Tibial artery (tissue), 4 donors: ENCODE measurements around the gene TLE1.

ENCODE experiments used
- DNase-seq, 2 donors: peaks; one replicate each; pipeline ENCODE4 v3.0.0-alpha.2; 2019
- H3K27ac ChIP-seq, 2 donors: fragments of 200-600 bp; sonication (generic) in 1 of 2; 1 replicate in 1 of 2; 2 replicates in 1 of 2; pipeline ENCODE4 v1.5.1; 2018 to 2019; ENCODE audit warnings: mild to moderate bottlenecking in 1 of 2
- H3K27me3 ChIP-seq, 2 donors: fragments of 200-600 bp; sonication (generic) in 1 of 2; one replicate each; pipeline versions ENCODE4 v1.5.1 to v1.6.0; 2016 to 2019
- H3K36me3 ChIP-seq, 3 donors: fragments of 200-600 bp; sonication (generic) in 2 of 3; one replicate each; pipeline ENCODE4 v1.5.1; 2016 to 2019; ENCODE audit warnings: mild to moderate bottlenecking in 2 of 3
- H3K4me1 ChIP-seq, 4 donors: fragments of 200-600 bp; sonication (generic) in 2 of 4; 1 replicate in 3 of 4; 2 replicates in 1 of 4; pipeline ENCODE4 v1.5.1; 2016 to 2019
- H3K4me3 ChIP-seq, 2 donors: fragments of 200-600 bp; sonication (generic) in 1 of 2; 1 replicate in 1 of 2; 2 replicates in 1 of 2; pipeline ENCODE4 v1.5.1; 2018 to 2019; ENCODE audit warnings: mild to moderate bottlenecking in 2 of 2
- H3K9me3 ChIP-seq, 3 donors: fragments of 200-600 bp; sonication (generic) in 1 of 3; one replicate each; pipeline ENCODE4 v1.5.1; 2016 to 2019
- CTCF ChIP-seq, 2 experiments: fragments of 200-600 bp in 1 of 2; fragments of 450-650 bp in 1 of 2; IDR thresholded peaks; one replicate each; pipeline ENCODE4 v1.5.1; 2017 to 2019; ENCODE audit warnings: antibody characterized with exemption in 2 of 2, mild to moderate bottlenecking in 1 of 2, moderate library complexity in 1 of 2
- intact Hi-C: fragments of 100-400 bp; cut with DNase I; formaldehyde crosslinking; loops from one replicate; pipeline ENCODE4 v1.15.0; 2023; ENCODE audit warnings: low total_unique reads

The TLE1 gene

GRCh38 chr9:81549500-81550206 lies 139.7 kb downstream of the TLE1 start:
- no peaks in the 10 kb centered on the region for H3K4me1 ChIP-seq
- no peak overlapping the region for H3K27ac ChIP-seq
- TF ChIP-seq CTCF (IDR thresholded peaks at IDR 0.05), result no peak
- intact Hi-C loops, result no loop called here
- no peak for DNase-seq
- no peaks in the 10 kb centered on the region for H3K9me3 ChIP-seq
- H3K36me3 ChIP-seq, result no peaks in the 10 kb centered on the region
- no peak overlapping the region for H3K4me3 ChIP-seq
- no peaks in the 10 kb centered on the region for H3K27me3 ChIP-seq

DNA sequence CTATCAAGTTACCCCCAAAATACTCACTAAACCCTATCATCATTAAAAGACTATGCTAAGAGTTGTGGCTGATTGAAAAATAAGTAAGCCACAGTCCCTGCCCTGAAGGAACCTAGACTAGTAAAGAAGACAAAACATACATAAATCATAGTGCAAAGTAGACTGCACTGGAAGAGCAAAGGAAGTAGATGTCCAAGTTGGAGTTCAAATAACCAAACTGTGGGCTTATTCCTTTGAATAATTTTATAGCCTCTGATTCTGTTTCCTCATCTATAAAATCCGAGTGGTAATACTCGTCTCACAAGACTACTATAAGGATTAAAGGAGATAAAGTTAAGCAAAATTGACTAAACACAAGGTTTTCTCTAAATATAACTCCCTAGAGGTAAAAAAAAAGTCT lies 140.4 kb downstream of the TLE1 start:
- no peaks in the 10 kb centered on the region for H3K27me3 ChIP-seq
- intact Hi-C loops, result no loop called here
- no peak for TF ChIP-seq CTCF (IDR thresholded peaks at IDR 0.05)
- H3K36me3 ChIP-seq, result no peaks in the 10 kb centered on the region
- DNase-seq, result no peak
- H3K4me1 ChIP-seq, result no peaks in the 10 kb centered on the region
- H3K27ac ChIP-seq, result no peak overlapping the region
- H3K9me3 ChIP-seq, result no peaks in the 10 kb centered on the region
- H3K4me3 ChIP-seq, result no peak overlapping the region

- Histone ChIP-seq H3K36me3 (no peaks in the 10 kb centered on the region), H3K27ac (no peak overlapping the region), H3K27me3 (no peaks in the 10 kb centered on the region), H3K9me3 (no peaks in the 10 kb centered on the region), H3K4me3 (no peak overlapping the region), H3K4me1 (peaks cover 0 to 17% (median 2%) of the 10 kb centered on the region in 4 donors)
- DNase-seq, result no peak
- TF ChIP-seq CTCF (IDR thresholded peaks at IDR 0.05), result no peak
- intact Hi-C loops, result no loop called here
Measured at GRCh38 chr9:81546489-81546888, 142.9 kb downstream of the TLE1 start.

DNA sequence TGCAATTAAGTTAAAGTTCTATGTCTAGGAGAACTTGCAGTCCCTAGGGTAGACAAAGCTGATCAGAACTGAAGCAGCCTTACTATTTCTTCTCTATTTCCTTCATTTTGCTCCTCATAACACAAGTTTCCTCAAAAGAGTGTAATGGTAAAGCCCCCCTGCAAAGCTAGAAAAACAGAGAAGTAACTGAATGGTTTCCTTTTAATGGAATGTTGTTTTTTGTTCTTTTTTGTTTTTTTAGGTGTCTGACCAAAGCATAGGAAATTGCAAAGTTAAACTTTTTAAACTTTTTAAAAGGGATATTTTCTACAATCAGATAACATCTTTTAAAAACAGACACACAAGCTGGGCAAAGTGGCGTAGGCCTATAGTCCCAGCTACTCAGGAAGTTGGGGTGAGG lies 145.7 kb downstream of the TLE1 start:
- TF ChIP-seq CTCF (IDR thresholded peaks at IDR 0.05), result no peak
- H3K27ac ChIP-seq, result no peak overlapping the region
- no peaks in the 10 kb centered on the region for H3K27me3 ChIP-seq
- no peaks in the 10 kb centered on the region for H3K9me3 ChIP-seq
- no peak for DNase-seq
- H3K4me3 ChIP-seq, result no peak overlapping the region
- H3K4me1 ChIP-seq, result peaks cover 0 to 17% (median 2%) of the 10 kb centered on the region in 4 donors
- H3K36me3 ChIP-seq, result no peaks in the 10 kb centered on the region
- intact Hi-C loops, result no loop called here

- DNase-seq, result no peak
- no peaks in the 10 kb centered on the region for H3K36me3 ChIP-seq
- TF ChIP-seq CTCF (IDR thresholded peaks at IDR 0.05), result no peak
- H3K27me3 ChIP-seq, result no peaks in the 10 kb centered on the region
- H3K4me3 ChIP-seq, result no peak overlapping the region
- H3K9me3 ChIP-seq, result no peaks in the 10 kb centered on the region
- intact Hi-C loops, result no loop called here
- peaks cover 0 to 17% (median 2%) of the 10 kb centered on the region in 4 donors for H3K4me1 ChIP-seq
- H3K27ac ChIP-seq, result no peak overlapping the region
Measured at GRCh38 chr9:81542118-81542889, 147.0 kb downstream of the TLE1 start.
